Esophagus squamous epithelium (tissue), 4 donors: ENCODE data around the gene RANBP1.

Source experiments
- CTCF ChIP-seq, 6 experiments: fragments of 450-650 bp in 4 of 6; fragments of 200-600 bp in 2 of 6; sonication (generic) in 2 of 6; IDR thresholded peaks; one replicate each; pipeline ENCODE4 v1.5.1; 2016 to 2019; ENCODE audit warnings: antibody characterized with exemption in 6 of 6, mild to moderate bottlenecking in 4 of 6, moderate library complexity in 4 of 6
- POLR2A ChIP-seq, 4 donors: fragments of 450-650 bp; IDR thresholded peaks; one replicate each; pipeline ENCODE4 v1.6.1; 2017; ENCODE audit warnings: antibody characterized with exemption in 4 of 4, mild to moderate bottlenecking in 4 of 4, moderate library complexity in 3 of 4

DNA sequence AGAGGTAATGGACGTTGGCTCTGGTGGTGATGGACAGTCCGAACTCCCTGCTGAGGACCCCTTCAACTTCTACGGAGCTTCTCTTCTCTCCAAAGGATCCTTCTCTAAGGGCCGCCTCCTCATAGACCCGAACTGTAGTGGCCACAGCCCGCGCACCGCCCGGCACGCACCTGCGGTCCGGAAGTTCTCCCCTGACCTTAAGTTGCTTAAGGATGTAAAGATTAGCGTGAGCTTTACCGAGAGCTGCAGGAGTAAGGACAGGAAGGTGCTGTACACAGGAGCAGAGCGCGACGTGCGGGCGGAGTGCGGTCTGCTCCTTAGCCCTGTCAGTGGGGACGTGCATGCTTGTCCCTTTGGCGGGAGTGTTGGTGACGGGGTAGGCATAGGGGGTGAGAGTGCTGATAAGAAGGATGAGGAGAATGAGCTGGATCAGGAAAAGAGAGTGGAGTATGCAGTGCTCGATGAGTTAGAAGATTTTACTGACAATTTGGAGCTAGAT, 29.8 kb upstream of the RANBP1 start:
- TF ChIP-seq POLR2A (IDR thresholded peaks at IDR 0.05) (no peak), CTCF (IDR thresholded peaks at IDR 0.05) (no peak)
